Vagina (tissue), 2 donors: Measurements from ENCODE around the gene TRPC4.

Source experiments
- POLR2AphosphoS5 ChIP-seq, 2 donors: sonication (generic); formaldehyde crosslinking; IDR thresholded peaks; one replicate each; pipeline ENCODE4 v1.9.0; 2017; ENCODE audit warnings: antibody characterized with exemption in 2 of 2, mild to moderate bottlenecking in 2 of 2, low read depth in 1 of 2; ENCODE audit not compliant: insufficient read depth in 1 of 2
- TF ChIP-seq, protein P1 (sequence below), 3 experiments: fragments of 450-650 bp in 2 of 3; fragments of 200-600 bp in 1 of 3; sonication (generic) in 1 of 3; IDR thresholded peaks; one replicate each; pipeline ENCODE4 v1.5.1; 2017 to 2019; ENCODE audit warnings: antibody characterized with exemption in 3 of 3, mild to moderate bottlenecking in 2 of 3, moderate library complexity in 2 of 3

- TF ChIP-seq, protein P1, sequence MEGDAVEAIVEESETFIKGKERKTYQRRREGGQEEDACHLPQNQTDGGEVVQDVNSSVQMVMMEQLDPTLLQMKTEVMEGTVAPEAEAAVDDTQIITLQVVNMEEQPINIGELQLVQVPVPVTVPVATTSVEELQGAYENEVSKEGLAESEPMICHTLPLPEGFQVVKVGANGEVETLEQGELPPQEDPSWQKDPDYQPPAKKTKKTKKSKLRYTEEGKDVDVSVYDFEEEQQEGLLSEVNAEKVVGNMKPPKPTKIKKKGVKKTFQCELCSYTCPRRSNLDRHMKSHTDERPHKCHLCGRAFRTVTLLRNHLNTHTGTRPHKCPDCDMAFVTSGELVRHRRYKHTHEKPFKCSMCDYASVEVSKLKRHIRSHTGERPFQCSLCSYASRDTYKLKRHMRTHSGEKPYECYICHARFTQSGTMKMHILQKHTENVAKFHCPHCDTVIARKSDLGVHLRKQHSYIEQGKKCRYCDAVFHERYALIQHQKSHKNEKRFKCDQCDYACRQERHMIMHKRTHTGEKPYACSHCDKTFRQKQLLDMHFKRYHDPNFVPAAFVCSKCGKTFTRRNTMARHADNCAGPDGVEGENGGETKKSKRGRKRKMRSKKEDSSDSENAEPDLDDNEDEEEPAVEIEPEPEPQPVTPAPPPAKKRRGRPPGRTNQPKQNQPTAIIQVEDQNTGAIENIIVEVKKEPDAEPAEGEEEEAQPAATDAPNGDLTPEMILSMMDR (IDR thresholded peaks at IDR 0.05), result no peak
- TF ChIP-seq POLR2AphosphoS5 (IDR thresholded peaks at IDR 0.05; ENCODE audit: insufficient read depth in 1 of 2, low read depth in 1 of 2), result no peak
Observed at GRCh38 chr13:37736045-37736444, 133.5 kb downstream of the TRPC4 start.
